Calu3 (cell line): ENCODE results near the gene IL2. TPM values are rescaled to one million over a fixed set of nuclear protein-coding genes. Genes with fewer than 3 reads are reported as not detected.

ENCODE experiments used
- BruUV-seq: library from RNA; stranded (reverse); fragments of 400-500 nt; replicated peaks from 2 replicates; lab custom pipeline; 2021; lab: Mats Ljungman, UMichigan
- CTCF ChIA-PET: fragments of 300-600 bp; sonication (Branson Sonifier 250); formaldehyde crosslinking; loops from one replicate; lab custom pipeline; 2022; ENCODE audit warnings: antibody characterized with exemption; lab: Charles Lee
- DNase-seq: peaks from one replicate; pipeline ENCODE4 v3.0.0; 2022
- H3K27ac Mint-ChIP-seq: one replicate; pipeline ENCODE4 v1.8.0; 2022; ENCODE audit warnings: mixed read lengths; ENCODE audit not compliant: unreplicated experiment
- H3K27me3 Mint-ChIP-seq: one replicate; pipeline ENCODE4 v1.8.0; 2022; ENCODE audit warnings: mixed read lengths; ENCODE audit not compliant: unreplicated experiment
- H3K36me3 Mint-ChIP-seq: one replicate; pipeline ENCODE4 v1.8.0; 2022; ENCODE audit warnings: mild to moderate bottlenecking, moderate library complexity, mixed read lengths; ENCODE audit not compliant: insufficient read depth, unreplicated experiment
- H3K4me1 Mint-ChIP-seq: one replicate; pipeline ENCODE4 v1.8.0; 2022; ENCODE audit warnings: mild to moderate bottlenecking, low read depth, mixed read lengths; ENCODE audit not compliant: unreplicated experiment
- H3K4me3 Mint-ChIP-seq: one replicate; pipeline ENCODE4 v1.8.0; 2022; ENCODE audit warnings: mild to moderate bottlenecking, low read depth, moderate library complexity, mixed read lengths; ENCODE audit not compliant: unreplicated experiment
- H3K9me3 Mint-ChIP-seq: one replicate; pipeline ENCODE4 v1.8.0; 2022; ENCODE audit warnings: low read depth, mixed read lengths; ENCODE audit not compliant: unreplicated experiment
- intact Hi-C: fragments of 100-400 bp; cut with micrococcal nuclease; formaldehyde crosslinking; loops from one replicate; pipeline ENCODE4 v1.10.0; 2022; ENCODE audit not compliant: unreplicated experiment
- total RNA-seq: library from RNA; stranded (reverse); gene quantifications from 2 replicates; pipeline ENCODE4 v1.2.3, GENCODE V29; 2022
- TF ChIP-seq, protein P1 (sequence below): fragments of 200-600 bp; IDR thresholded peaks from one replicate; pipeline ENCODE4 v1.8.0; 2022; ENCODE audit warnings: antibody characterized with exemption; ENCODE audit not compliant: unreplicated experiment

Gene IL2
- total RNA-seq, 1 experiment from 2014 or later: not detected

DNA sequence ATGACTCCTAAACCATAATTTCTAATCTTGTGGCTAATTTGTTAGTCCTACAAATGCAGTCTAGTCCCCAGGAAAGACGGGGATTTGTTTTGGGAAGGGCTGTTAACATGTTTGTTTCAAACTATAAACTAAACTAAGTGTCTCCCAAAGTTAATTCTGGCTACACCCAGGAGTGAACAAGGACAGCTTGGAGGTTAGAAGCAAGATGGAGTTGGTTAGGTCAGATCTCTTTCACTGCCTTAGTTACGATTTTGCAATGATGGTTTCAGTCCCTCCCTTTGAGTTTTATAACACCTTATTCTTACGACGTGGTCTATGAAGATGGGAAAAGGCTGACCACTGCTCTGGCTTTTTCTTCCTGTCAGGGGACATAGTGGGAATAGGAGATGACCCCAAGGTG lies 27.0 kb upstream of the IL2 start:
- CTCF ChIA-PET: no interaction called here
- intact Hi-C loops: no loop called here

GRCh38 chr4:122481766-122482405 lies 25.4 kb upstream of the IL2 start:
- intact Hi-C loops: no loop called here
- Mint-ChIP-seq H3K27ac (no peak overlapping the region), H3K4me3 (no peak overlapping the region), H3K4me1 (no peaks in the 10 kb centered on the region), H3K9me3 (no peaks in the 10 kb centered on the region), H3K27me3 (no peaks in the 10 kb centered on the region), H3K36me3 (no peaks in the 10 kb centered on the region)
- no peak for DNase-seq
- TF ChIP-seq, protein P1, sequence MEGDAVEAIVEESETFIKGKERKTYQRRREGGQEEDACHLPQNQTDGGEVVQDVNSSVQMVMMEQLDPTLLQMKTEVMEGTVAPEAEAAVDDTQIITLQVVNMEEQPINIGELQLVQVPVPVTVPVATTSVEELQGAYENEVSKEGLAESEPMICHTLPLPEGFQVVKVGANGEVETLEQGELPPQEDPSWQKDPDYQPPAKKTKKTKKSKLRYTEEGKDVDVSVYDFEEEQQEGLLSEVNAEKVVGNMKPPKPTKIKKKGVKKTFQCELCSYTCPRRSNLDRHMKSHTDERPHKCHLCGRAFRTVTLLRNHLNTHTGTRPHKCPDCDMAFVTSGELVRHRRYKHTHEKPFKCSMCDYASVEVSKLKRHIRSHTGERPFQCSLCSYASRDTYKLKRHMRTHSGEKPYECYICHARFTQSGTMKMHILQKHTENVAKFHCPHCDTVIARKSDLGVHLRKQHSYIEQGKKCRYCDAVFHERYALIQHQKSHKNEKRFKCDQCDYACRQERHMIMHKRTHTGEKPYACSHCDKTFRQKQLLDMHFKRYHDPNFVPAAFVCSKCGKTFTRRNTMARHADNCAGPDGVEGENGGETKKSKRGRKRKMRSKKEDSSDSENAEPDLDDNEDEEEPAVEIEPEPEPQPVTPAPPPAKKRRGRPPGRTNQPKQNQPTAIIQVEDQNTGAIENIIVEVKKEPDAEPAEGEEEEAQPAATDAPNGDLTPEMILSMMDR: no peak
- BruUV-seq: no TSS peak
- CTCF ChIA-PET: interaction anchor here (0.6 kb wide), 1 partner anchor 129 kb away, joined by 7 read pairs; no protein-coding TSS in a partner anchor

More for the DNA sequence above, 27.0 kb upstream of the IL2 start:
- TF ChIP-seq, protein P1: no peak
- no peak overlapping the region for H3K27ac Mint-ChIP-seq
- H3K27me3 Mint-ChIP-seq: no peaks in the 10 kb centered on the region
- no peaks in the 10 kb centered on the region for H3K4me1 Mint-ChIP-seq
- H3K4me3 Mint-ChIP-seq: no peak overlapping the region
- no TSS peak for BruUV-seq
- H3K36me3 Mint-ChIP-seq: no peaks in the 10 kb centered on the region
- H3K9me3 Mint-ChIP-seq: peaks cover 3% of the 10 kb centered on the region
- no peak for DNase-seq

- Mint-ChIP-seq H3K9me3 (no peaks in the 10 kb centered on the region), H3K36me3 (no peaks in the 10 kb centered on the region), H3K4me1 (no peaks in the 10 kb centered on the region), H3K27me3 (no peaks in the 10 kb centered on the region), H3K27ac (no peak overlapping the region), H3K4me3 (no peak overlapping the region)
- TF ChIP-seq, protein P1: no peak
- CTCF ChIA-PET: no interaction called here
- intact Hi-C loops: no loop called here
- no peak for DNase-seq
- no TSS peak for BruUV-seq
Observed at GRCh38 chr4:122480655-122481487, 24.3 kb upstream of the IL2 start.

GRCh38 chr4:122479935-122480416 lies 23.5 kb upstream of the IL2 start:
- intact Hi-C loops: no loop called here
- Mint-ChIP-seq H3K36me3 (no peaks in the 10 kb centered on the region), H3K4me1 (no peaks in the 10 kb centered on the region), H3K9me3 (no peaks in the 10 kb centered on the region), H3K27ac (no peak overlapping the region), H3K4me3 (no peak overlapping the region), H3K27me3 (no peaks in the 10 kb centered on the region)
- DNase-seq: no peak
- TF ChIP-seq, protein P1: no peak
- CTCF ChIA-PET: no interaction called here
- no TSS peak for BruUV-seq
